OCI-LY7 (cell line): ENCODE results near the gene CRB2. TPM values are rescaled to one million over a fixed set of nuclear protein-coding genes. Genes with fewer than 3 reads are reported as not detected.

ENCODE experiments used
- BruUV-seq: library from RNA; stranded (reverse); fragments of 400-500 nt; replicated peaks from 2 replicates; lab custom pipeline; 2021; lab: Mats Ljungman, UMichigan
- CTCF ChIA-PET: fragments of 300-600 bp; sonication (Branson Sonifier 250); formaldehyde crosslinking; loops from one replicate; lab custom pipeline; 2022; ENCODE audit warnings: antibody characterized with exemption; ENCODE audit not compliant: unreplicated experiment; lab: Charles Lee
- POLR2A ChIA-PET: fragments of 300-600 bp; sonication (Branson Sonifier 250); formaldehyde crosslinking; loops from one replicate; lab custom pipeline; 2022; ENCODE audit warnings: antibody characterized with exemption; lab: Charles Lee
- DNase-seq: peaks from one replicate; pipeline ENCODE4 v3.0.0-alpha.2; 2015; ENCODE audit warnings: low spot score
- H2AFZ ChIP-seq: fragments of 200-600 bp; sonication (generic), shearing (Covaris generic); 2 replicates; pipeline ENCODE4 v1.6.1; 2014; ENCODE audit warnings: mild to moderate bottlenecking, antibody characterized with exemption, low read length, moderate library complexity
- H3K27ac ChIP-seq: fragments of 200-600 bp; sonication (generic); 2 replicates; pipeline ENCODE4 v1.5.1; 2014; ENCODE audit warnings: mixed run types, low read depth, mild to moderate bottlenecking, moderate library complexity, low read length, inconsistent platforms; ENCODE audit not compliant: poor library complexity, severe bottlenecking
- H3K36me3 ChIP-seq: fragments of 200-600 bp; sonication (generic); 2 replicates; pipeline ENCODE4 v1.6.1; 2014; ENCODE audit warnings: mild to moderate bottlenecking, antibody characterized with exemption, low read length, moderate library complexity, mixed read lengths; ENCODE audit not compliant: insufficient read depth
- H3K4me1 ChIP-seq: fragments of 200-600 bp; sonication (generic); 2 replicates; pipeline ENCODE4 v1.5.1; 2014; ENCODE audit warnings: mild to moderate bottlenecking, low read length; ENCODE audit not compliant: insufficient read depth, poor library complexity, severe bottlenecking
- H3K4me2 ChIP-seq: fragments of 200-600 bp; sonication (generic); 2 replicates; pipeline ENCODE4 v1.6.1; 2014; ENCODE audit warnings: mild to moderate bottlenecking, low read length
- H3K4me3 ChIP-seq: fragments of 200-600 bp; sonication (generic); 2 replicates; pipeline ENCODE4 v1.5.1; 2014; ENCODE audit warnings: mild to moderate bottlenecking, low read depth, low read length; ENCODE audit not compliant: poor library complexity, severe bottlenecking
- H3K79me2 ChIP-seq: fragments of 200-600 bp; sonication (generic); 2 replicates; pipeline ENCODE4 v1.6.1; 2016; ENCODE audit warnings: low read depth, mild to moderate bottlenecking, low read length, moderate library complexity, mixed read lengths; ENCODE audit not compliant: insufficient read depth
- H3K9me2 ChIP-seq: fragments of 200-600 bp; sonication (generic); 2 replicates; pipeline ENCODE4 v1.6.1; 2016; ENCODE audit warnings: mild to moderate bottlenecking, low read length, mixed read lengths; ENCODE audit not compliant: insufficient read depth
- H3K9me3 ChIP-seq: fragments of 200-600 bp; sonication (generic); 2 replicates; pipeline ENCODE4 v1.6.1; 2014; ENCODE audit warnings: mild to moderate bottlenecking, mixed run types, low read length, mixed read lengths
- H4K20me1 ChIP-seq: fragments of 200-600 bp; sonication (generic); 2 replicates; pipeline ENCODE4 v1.6.1; 2014; ENCODE audit warnings: mild to moderate bottlenecking, antibody characterized with exemption, low read length, moderate library complexity, mixed read lengths; ENCODE audit not compliant: insufficient read depth
- CTCF ChIP-seq: fragments of 200-600 bp; sonication (generic); conservative IDR thresholded peaks from 2 replicates; pipeline ENCODE4 v1.5.1; 2014; ENCODE audit warnings: mild to moderate bottlenecking, antibody characterized with exemption, low read length, moderate library complexity, mixed read lengths
- EZH2phosphoT487 ChIP-seq: fragments of 200-600 bp; sonication (generic); IDR thresholded peaks from 2 replicates; pipeline ENCODE4 v1.6.1; 2018; ENCODE audit warnings: low read depth, borderline replicate concordance, mild to moderate bottlenecking, mixed run types, antibody characterized with exemption, low read length, moderate library complexity, mixed read lengths
- intact Hi-C: fragments of 100-400 bp; cut with micrococcal nuclease; formaldehyde crosslinking; loops from one replicate; pipeline ENCODE4 v1.10.0; 2022; ENCODE audit not compliant: unreplicated experiment
- total RNA-seq, 2 experiments: library from RNA; depleted of rRNA in 1 of 2; stranded (reverse); fragments of >200 nt in 1 of 2; shearing (Covaris generic) in 1 of 2; gene quantifications; 2 replicates each; pipeline ENCODE4 v1.2.3, GENCODE V29; 2014 to 2022

The CRB2 gene
- total RNA-seq, 2 experiments from 2014 or later = 1.6 to 3.4 TPM

DNA sequence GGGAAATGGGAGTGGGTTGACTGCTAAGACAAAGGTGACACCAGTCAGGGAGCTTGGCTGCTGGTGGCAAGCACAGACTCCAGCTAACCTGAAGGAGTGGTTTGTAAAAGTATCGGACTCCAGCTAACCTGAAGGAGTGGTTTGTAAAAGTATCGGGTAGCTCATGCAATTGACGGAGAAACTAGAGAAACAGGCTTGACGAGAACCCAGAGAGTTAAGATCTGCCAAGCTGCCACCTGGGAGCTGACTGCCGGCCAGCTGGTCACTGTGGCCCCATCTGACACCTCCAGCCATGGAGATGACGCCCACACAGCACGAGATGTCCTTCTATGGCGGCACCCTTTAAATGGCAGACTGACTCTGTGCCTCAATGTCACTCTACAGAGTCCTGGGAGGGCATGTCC, 28.3 kb upstream of the CRB2 start:
- ChIA-PET POLR2A (interaction anchor here (0.7 to 5.7 kb wide), 3 partner anchors 7 to 230 kb away, joined by 7 to 53 read pairs (median 11); no protein-coding TSS in a partner anchor), CTCF (interaction anchor here (1.1 kb wide), 1 partner anchor 12 kb away, joined by 3 read pairs; no protein-coding TSS in a partner anchor)
- DNase-seq = no peak
- Histone ChIP-seq H3K79me2 (no peaks in the 10 kb centered on the region), H2AFZ (no peak overlapping the region), H3K4me2 (no peak overlapping the region), H3K27ac (no peak overlapping the region), H3K9me2 (no peaks in the 10 kb centered on the region), H4K20me1 (no peaks in the 10 kb centered on the region), H3K4me1 (peaks cover 41% of the 10 kb centered on the region), H3K36me3 (no peaks in the 10 kb centered on the region), H3K9me3 (no peaks in the 10 kb centered on the region), H3K4me3 (no peak overlapping the region)
- intact Hi-C loops = no loop called here
- TF ChIP-seq CTCF = no peak
- no peak for TF ChIP-seq EZH2phosphoT487
- BruUV-seq = no TSS peak

DNA sequence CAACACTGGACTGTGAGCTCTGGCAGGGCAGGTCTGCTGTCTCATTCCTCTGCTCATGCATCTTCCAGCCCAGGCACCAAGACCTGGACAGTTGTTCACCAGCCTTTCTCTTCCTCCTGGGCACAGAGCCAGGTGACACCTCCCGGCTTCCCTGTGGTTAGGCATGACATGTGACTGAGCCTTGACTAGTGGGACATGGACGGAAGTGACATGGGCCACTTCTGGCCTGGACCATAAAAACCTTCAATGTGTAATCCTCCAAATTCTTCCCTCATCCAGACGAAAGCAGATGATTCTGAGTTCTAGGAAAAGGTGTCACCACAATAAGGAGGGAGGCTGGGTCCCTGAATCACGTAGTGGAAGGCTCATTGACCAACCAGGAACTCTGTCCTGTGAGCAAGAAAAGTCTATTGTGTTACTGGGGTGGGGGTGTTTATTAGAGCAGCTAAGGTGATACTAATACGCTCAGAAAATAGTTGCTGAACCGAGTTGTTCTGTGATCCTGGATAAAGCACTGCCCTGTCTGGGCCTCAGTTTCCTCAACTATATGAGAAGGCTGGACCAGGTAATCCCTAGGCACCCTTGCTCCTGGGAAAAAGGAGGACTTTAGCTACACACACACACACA, 26.6 kb upstream of the CRB2 start:
- Histone ChIP-seq H3K4me2 (no peak overlapping the region), H3K9me3 (no peaks in the 10 kb centered on the region), H3K9me2 (no peaks in the 10 kb centered on the region), H2AFZ (peak overlapping the region; percentile 23; the same call in 1 of the 2 replicates), H4K20me1 (no peaks in the 10 kb centered on the region), H3K79me2 (no peaks in the 10 kb centered on the region), H3K27ac (no peak overlapping the region), H3K4me1 (peaks cover 28% of the 10 kb centered on the region), H3K36me3 (no peaks in the 10 kb centered on the region), H3K4me3 (no peak overlapping the region)
- DNase-seq = peak; percentile 30
- intact Hi-C loops = no loop called here
- no peak for TF ChIP-seq CTCF
- TF ChIP-seq EZH2phosphoT487 = no peak
- POLR2A ChIA-PET = interaction anchor here (0.5 kb wide), 1 partner anchor 112 kb away, joined by 3 read pairs; no protein-coding TSS in a partner anchor
- no TSS peak for BruUV-seq
- CTCF ChIA-PET = interaction anchor here (1.5 kb wide), 1 partner anchor 10 kb away, joined by 3 read pairs; no protein-coding TSS in a partner anchor
